WERI-Rb-1 (cell line): ENCODE data around the gene RAP2C.
"Not testable (repeated sequence)": the region's sequence is repeated elsewhere in the genome, so short reads cannot be mapped to it uniquely, and the experiment has no call there.

ENCODE experiments used
- DNase-seq: peaks from one replicate; pipeline ENCODE4 v3.0.0-alpha.2; 2020
- H3K27ac ChIP-seq: fragments of 250-450 bp; sonication (Bioruptor Pico); 2 replicates; pipeline ENCODE4 v1.5.1; 2020; ENCODE audit warnings: mild to moderate bottlenecking, moderate library complexity
- H3K27me3 ChIP-seq: fragments of 250-450 bp; sonication (Bioruptor Pico); 2 replicates; pipeline ENCODE4 v1.5.1; 2021; ENCODE audit warnings: mild to moderate bottlenecking, low read depth, moderate library complexity; ENCODE audit not compliant: insufficient read depth, severe bottlenecking
- H3K36me3 ChIP-seq: fragments of 250-450 bp; sonication (Bioruptor Pico); 2 replicates; pipeline ENCODE4 v1.5.1; 2020; ENCODE audit warnings: mild to moderate bottlenecking, moderate library complexity
- H3K4me3 ChIP-seq: 2 replicates; pipeline ENCODE4 v1.5.1; 2011; ENCODE audit warnings: low read depth, mild to moderate bottlenecking, control low read depth, low read length
- H3K9me3 ChIP-seq: fragments of 250-450 bp; sonication (Bioruptor Pico); 2 replicates; pipeline ENCODE4 v1.5.1; 2021; ENCODE audit warnings: mild to moderate bottlenecking, moderate library complexity; ENCODE audit not compliant: severe bottlenecking
- TF ChIP-seq, protein P1 (sequence below): IDR thresholded peaks from 2 replicates; pipeline ENCODE4 v1.5.1; 2011; ENCODE audit warnings: low read depth, mild to moderate bottlenecking, control low read depth, inconsistent platforms, low read length

RAP2C gene

DNA sequence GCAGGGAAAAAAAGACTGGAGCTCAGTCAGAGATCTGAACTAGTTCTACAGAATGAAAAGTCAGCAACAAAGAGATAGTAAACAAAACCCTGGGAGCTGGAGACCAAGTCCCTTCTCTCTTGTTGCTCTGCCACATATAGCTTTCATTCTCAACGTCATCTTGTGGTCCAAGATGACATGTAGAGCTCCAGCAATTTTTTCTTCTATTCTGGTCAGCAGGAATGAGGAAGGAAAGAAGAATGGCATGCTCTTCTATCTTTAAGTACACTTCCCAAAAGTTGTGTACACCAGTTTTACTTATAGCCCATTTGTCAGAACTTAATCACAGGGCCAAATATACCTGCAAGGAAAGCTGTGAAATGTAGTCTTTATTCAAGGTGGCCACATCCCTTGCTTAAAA lies 45.6 kb downstream of the RAP2C start:
- Histone ChIP-seq H3K27me3 (peaks cover 23% of the 10 kb centered on the region), H3K4me3 (no peak overlapping the region), H3K9me3 (no peaks in the 10 kb centered on the region), H3K27ac (no peak overlapping the region), H3K36me3 (no peaks in the 10 kb centered on the region)
- DNase-seq = no peak
- TF ChIP-seq, protein P1, sequence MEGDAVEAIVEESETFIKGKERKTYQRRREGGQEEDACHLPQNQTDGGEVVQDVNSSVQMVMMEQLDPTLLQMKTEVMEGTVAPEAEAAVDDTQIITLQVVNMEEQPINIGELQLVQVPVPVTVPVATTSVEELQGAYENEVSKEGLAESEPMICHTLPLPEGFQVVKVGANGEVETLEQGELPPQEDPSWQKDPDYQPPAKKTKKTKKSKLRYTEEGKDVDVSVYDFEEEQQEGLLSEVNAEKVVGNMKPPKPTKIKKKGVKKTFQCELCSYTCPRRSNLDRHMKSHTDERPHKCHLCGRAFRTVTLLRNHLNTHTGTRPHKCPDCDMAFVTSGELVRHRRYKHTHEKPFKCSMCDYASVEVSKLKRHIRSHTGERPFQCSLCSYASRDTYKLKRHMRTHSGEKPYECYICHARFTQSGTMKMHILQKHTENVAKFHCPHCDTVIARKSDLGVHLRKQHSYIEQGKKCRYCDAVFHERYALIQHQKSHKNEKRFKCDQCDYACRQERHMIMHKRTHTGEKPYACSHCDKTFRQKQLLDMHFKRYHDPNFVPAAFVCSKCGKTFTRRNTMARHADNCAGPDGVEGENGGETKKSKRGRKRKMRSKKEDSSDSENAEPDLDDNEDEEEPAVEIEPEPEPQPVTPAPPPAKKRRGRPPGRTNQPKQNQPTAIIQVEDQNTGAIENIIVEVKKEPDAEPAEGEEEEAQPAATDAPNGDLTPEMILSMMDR = no peak

DNA sequence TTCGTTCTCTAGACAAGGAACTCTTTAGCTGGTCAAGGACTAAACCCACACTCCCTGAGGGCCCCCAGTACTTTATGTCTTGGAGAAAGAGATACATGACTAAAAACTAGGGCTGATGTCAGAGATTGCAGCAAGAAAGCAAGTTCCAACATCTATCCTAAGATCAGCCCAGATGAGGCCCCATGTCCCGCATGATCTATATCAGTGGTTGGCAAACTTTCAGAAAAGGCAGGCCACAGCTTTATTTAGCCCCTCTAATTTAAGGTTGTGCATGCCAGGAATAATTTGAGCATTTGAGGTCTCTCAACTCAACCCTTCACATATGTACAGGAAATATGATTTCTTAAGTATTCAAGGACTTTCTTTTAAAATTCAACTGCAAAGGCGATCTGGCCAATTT lies 47.4 kb downstream of the RAP2C start:
- peaks cover 19% of the 10 kb centered on the region for H3K27me3 ChIP-seq
- no peak overlapping the region for H3K4me3 ChIP-seq
- H3K9me3 ChIP-seq = no peaks in the 10 kb centered on the region
- TF ChIP-seq, protein P1 = no peak
- no peak overlapping the region for H3K27ac ChIP-seq
- no peak for DNase-seq
- no peaks in the 10 kb centered on the region for H3K36me3 ChIP-seq

DNA sequence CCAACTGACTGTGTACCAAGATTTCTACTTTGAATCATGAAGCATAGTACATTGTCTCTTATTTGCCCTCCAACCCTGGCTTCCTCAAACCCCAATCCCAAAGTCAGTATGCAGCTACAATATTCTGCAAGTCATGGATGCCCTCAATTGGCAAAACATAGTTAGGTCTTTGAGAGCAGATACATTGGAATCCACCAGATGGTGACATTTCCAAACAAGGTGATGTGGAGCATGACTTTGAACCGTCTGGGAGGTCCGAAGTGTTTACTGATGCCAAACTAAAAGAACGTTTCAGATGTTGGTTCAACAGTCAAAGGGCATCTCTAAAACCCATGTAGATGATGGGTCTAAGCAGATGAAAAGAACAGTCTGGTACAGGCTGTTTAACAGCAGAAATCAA lies 47.8 kb downstream of the RAP2C start:
- H3K36me3 ChIP-seq = no peaks in the 10 kb centered on the region
- no peak for DNase-seq
- H3K27me3 ChIP-seq = peaks cover 17% of the 10 kb centered on the region
- no peak overlapping the region for H3K4me3 ChIP-seq
- no peak overlapping the region for H3K27ac ChIP-seq
- TF ChIP-seq, protein P1 = 0 out of 2 replicates have a peak, but pooled peaks have one; percentile 1
- H3K9me3 ChIP-seq = no peaks in the 10 kb centered on the region

DNA sequence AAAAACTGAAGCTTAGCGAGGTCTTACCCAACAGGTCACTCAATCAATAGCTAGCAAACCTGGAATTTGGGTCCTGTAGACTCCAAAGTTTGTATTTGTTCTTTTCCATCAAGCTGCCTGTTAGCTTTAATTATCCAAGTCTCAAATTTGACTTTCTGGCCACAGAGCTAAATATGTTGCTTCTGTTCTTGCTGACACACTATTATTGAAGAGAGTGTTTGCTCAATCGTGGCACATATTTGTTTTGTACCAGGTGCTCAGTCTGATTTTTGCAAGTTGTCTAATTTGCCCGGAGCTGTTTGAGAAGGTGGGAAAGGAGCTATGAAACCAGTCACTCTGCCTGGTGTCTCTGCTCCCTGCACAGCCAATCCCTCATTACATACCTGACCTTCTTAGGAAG lies 49.7 kb downstream of the RAP2C start:
- no peak overlapping the region for H3K27ac ChIP-seq
- TF ChIP-seq, protein P1 = no peak
- H3K36me3 ChIP-seq = no peaks in the 10 kb centered on the region
- peaks cover 17% of the 10 kb centered on the region for H3K27me3 ChIP-seq
- no peak overlapping the region for H3K4me3 ChIP-seq
- peaks cover 7% of the 10 kb centered on the region for H3K9me3 ChIP-seq
- DNase-seq = no peak

DNA sequence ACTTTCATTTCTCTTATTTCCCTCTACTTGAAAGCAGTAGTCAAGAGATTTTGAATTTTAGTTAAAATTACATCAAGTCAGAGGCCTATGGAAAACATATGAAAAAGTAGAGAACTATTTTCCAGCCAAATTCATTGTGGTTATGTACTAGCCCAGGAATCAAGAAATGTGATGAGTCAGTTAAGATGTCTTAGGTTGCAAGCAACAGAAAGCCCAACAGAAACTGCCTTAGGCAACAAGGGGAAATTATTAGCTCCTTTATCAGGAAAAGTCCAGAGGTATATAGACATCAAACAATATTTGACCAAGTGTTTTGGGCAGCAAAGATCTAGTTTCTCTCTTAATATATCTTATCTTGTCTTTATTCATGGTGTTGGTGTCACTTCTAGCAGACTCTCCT lies 53.6 kb downstream of the RAP2C start:
- Histone ChIP-seq H3K27me3 (peaks cover 14% of the 10 kb centered on the region), H3K36me3 (no peaks in the 10 kb centered on the region), H3K4me3 (no peak overlapping the region), H3K9me3 (peaks cover 7% of the 10 kb centered on the region), H3K27ac (no peak overlapping the region)
- TF ChIP-seq, protein P1 = no peak
- DNase-seq = no peak

DNA sequence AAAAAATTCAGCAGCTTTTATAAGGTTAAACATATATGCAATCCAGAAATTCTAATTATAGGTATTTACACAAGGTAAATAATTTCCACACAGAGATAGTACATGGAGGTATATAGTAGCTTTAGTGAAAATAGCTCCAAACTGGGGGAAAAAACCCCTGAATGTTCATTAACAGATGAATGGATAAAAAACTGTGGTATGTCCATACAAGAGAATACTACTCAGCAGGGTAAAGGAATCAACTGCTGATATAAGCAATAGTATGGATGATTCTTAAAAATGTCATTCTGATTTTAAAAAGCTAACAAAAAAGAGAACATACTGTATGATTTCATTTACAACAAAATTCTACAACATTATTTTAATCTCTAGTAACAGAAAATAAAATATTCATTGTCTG lies 54.2 kb downstream of the RAP2C start:
- Histone ChIP-seq H3K4me3 (no peak overlapping the region), H3K27me3 (peaks cover 14% of the 10 kb centered on the region), H3K9me3 (peaks cover 7% of the 10 kb centered on the region), H3K27ac (no peak overlapping the region), H3K36me3 (no peaks in the 10 kb centered on the region)
- no peak for DNase-seq
- TF ChIP-seq, protein P1 = no peak

DNA sequence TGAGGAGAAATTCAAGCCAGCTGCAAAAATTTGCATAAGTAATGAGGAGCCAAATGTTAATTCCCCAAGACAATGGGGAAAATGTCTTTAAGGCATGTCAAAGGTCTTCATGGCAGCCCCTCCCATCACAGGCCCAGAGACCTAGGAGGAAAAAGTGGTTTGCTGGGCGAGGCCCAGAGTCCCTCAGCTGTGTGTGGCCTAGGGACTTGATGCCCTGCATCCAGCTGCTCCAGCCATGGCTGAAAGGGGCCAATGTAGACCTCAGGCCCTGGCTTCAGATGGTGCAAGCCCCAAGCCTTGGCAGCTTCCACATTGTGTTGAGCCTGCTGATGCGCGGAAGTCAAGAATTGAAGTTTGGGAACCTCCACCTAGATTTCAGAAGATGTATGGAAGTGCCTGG lies 56.2 kb downstream of the RAP2C start:
- not testable (repeated sequence) for H3K27me3 ChIP-seq, H3K36me3 ChIP-seq, H3K9me3 ChIP-seq, H3K4me3 ChIP-seq, H3K27ac ChIP-seq, DNase-seq
